Measurements from ENCODE around the gene UBE2O. TPM values are rescaled to one million over a fixed set of nuclear protein-coding genes. Genes with fewer than 3 reads are reported as not detected.
A peak's percentile ranks its signal among the peaks of the same experiment; 100 is the strongest.

UBE2O gene
- total and polyA plus RNA-seq, 7 donors = 6.2 to 26.3 (median 12.9) TPM

GRCh38 chr17:76432712-76433336 is 20.1 kb downstream of the UBE2O start:
- DNase-seq = no peak
- peaks cover 0 to 8% (median 5%) of the 10 kb centered on the region in 4 donors for H3K4me1 ChIP-seq
- H3K4me3 ChIP-seq = no peak overlapping the region
- H3K27me3 ChIP-seq = no peaks in the 10 kb centered on the region
- TF ChIP-seq EP300 (IDR thresholded peaks at IDR 0.05) = no peak
- no peak for TF ChIP-seq POLR2AphosphoS5 (IDR thresholded peaks at IDR 0.05)
- no peaks in the 10 kb centered on the region for H3K36me3 ChIP-seq
- no peak overlapping the region for H3K27ac ChIP-seq
- WGBS, 2 donors = 78 to 89% methylated on average over 3 of the region's 3 CpGs
- intact Hi-C loops (cut with DNase I) = no loop called here
- no peaks in the 10 kb centered on the region for H3K9me3 ChIP-seq

DNA sequence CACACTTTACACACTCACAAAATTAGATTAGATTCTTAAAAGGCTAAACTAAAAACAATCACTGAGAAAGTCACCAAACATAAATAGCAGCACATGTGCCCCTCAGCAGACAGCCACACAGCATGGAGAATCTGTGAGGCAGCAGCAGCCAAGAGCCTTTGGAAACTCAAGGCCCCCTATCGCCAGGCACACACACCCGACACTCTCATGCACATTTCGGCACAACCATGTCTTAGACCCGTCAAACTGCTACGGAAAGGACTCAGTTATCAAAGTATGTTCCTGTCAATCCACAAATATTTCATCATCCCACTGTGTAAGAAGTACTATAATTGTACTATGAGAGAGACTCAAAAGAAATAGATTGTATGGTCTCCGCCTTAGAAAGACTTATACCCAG is 20.9 kb downstream of the UBE2O start:
- 93 to 94% methylated on average over 6 of the region's 6 CpGs for WGBS, 2 donors
- Histone ChIP-seq H3K4me1 (peaks cover 0 to 17% (median 11%) of the 10 kb centered on the region in 4 donors), H3K4me3 (no peak overlapping the region), H3K27me3 (no peaks in the 10 kb centered on the region), H3K36me3 (no peaks in the 10 kb centered on the region), H3K9me3 (no peaks in the 10 kb centered on the region), H3K27ac (no peak overlapping the region)
- no peak for DNase-seq
- TF ChIP-seq, protein P1, sequence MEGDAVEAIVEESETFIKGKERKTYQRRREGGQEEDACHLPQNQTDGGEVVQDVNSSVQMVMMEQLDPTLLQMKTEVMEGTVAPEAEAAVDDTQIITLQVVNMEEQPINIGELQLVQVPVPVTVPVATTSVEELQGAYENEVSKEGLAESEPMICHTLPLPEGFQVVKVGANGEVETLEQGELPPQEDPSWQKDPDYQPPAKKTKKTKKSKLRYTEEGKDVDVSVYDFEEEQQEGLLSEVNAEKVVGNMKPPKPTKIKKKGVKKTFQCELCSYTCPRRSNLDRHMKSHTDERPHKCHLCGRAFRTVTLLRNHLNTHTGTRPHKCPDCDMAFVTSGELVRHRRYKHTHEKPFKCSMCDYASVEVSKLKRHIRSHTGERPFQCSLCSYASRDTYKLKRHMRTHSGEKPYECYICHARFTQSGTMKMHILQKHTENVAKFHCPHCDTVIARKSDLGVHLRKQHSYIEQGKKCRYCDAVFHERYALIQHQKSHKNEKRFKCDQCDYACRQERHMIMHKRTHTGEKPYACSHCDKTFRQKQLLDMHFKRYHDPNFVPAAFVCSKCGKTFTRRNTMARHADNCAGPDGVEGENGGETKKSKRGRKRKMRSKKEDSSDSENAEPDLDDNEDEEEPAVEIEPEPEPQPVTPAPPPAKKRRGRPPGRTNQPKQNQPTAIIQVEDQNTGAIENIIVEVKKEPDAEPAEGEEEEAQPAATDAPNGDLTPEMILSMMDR (IDR thresholded peaks at IDR 0.05) = no peak
- TF ChIP-seq POLR2AphosphoS5 (IDR thresholded peaks at IDR 0.05) (no peak), POLR2A (IDR thresholded peaks at IDR 0.05) (no peak), EP300 (IDR thresholded peaks at IDR 0.05) (no peak)
- intact Hi-C loops (cut with DNase I) = no loop called here

DNA sequence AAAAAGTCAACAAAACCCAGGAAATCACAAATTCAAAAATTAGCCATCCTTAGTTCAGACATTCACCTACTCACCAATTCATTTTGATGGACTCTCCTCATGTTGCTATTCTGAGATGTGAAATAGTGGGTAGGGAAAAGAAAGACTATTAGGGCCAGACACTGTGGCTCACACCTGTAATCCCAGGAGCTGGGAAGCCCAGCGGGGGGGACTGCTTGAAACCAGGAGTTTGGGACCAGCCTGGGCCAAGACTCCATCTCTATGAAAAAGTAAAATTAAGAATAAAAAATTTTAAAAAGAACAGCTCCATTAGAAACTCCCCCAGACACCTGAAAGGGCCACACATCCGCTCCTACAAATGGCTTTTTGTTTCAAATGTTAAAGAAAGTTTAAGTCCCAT is 21.4 kb downstream of the UBE2O start:
- Histone ChIP-seq H3K4me3 (no peak overlapping the region), H3K27me3 (no peaks in the 10 kb centered on the region), H3K27ac (no peak overlapping the region), H3K4me1 (peaks cover 0 to 18% (median 11%) of the 10 kb centered on the region in 4 donors), H3K9me3 (no peaks in the 10 kb centered on the region), H3K36me3 (no peaks in the 10 kb centered on the region)
- WGBS, 2 donors = 92 to 98% methylated on average over 2 of the region's 2 CpGs
- DNase-seq = no peak
- TF ChIP-seq POLR2A (IDR thresholded peaks at IDR 0.05) (no peak), EP300 (IDR thresholded peaks at IDR 0.05) (no peak), POLR2AphosphoS5 (IDR thresholded peaks at IDR 0.05) (no peak)
- TF ChIP-seq, protein P1 (IDR thresholded peaks at IDR 0.05) = no peak
- intact Hi-C loops (cut with DNase I) = no loop called here

GRCh38 chr17:76428511-76428910 is 24.4 kb downstream of the UBE2O start:
- DNase-seq = no peak
- Histone ChIP-seq H3K27me3 (no peaks in the 10 kb centered on the region), H3K4me3 (no peak overlapping the region), H3K9me3 (no peaks in the 10 kb centered on the region), H3K27ac (no peak overlapping the region), H3K36me3 (no peaks in the 10 kb centered on the region), H3K4me1 (peaks cover 0 to 18% (median 11%) of the 10 kb centered on the region in 4 donors)
- TF ChIP-seq EP300 (IDR thresholded peaks at IDR 0.05) (no peak), POLR2AphosphoS5 (IDR thresholded peaks at IDR 0.05) (no peak), POLR2A (IDR thresholded peaks at IDR 0.05) (no peak)
- TF ChIP-seq, protein P1 (IDR thresholded peaks at IDR 0.05) = no peak
- 98 to 100% methylated on average over 1 of the region's 1 CpG for WGBS, 2 donors
- intact Hi-C loops (cut with DNase I) = no loop called here

DNA sequence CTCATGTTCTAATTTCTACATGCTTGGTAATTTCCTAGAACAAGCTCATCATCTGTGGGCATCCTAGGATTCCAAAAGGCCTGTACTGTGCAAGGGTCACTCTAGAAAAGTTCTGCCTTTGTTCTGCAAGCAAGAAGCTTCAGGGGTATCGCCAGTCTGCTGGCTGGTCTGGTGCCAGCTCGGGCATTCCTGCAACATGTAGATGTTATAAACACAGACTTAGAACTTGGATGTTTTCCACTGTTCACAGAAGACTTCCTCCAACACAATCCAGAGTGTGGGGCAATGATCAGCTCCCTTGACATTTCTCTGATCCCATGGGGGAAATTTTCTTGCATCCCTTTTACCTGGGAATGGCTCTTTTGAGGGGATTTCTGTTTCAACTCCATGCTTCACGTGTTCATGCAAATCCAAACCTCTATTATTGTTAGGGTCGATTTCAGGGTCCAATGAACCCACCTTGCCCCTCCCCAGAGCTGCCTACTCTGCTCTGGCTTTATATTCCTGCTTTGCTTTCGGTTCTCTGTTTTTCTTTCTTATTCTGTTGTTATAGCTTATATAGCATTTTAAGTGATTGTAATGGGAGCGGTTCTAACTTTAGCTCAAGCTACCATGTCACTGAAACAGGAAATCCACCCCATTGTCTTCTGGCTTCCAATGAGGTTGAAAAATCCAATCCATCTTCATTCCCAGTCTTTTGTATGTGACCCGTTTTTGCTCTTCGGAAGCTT is 25.3 kb downstream of the UBE2O start:
- Histone ChIP-seq H3K4me3 (no peak overlapping the region), H3K36me3 (no peaks in the 10 kb centered on the region), H3K27ac (peak overlapping the region in 2 of 4 donors; percentile 18 to 30), H3K27me3 (no peaks in the 10 kb centered on the region), H3K9me3 (no peaks in the 10 kb centered on the region), H3K4me1 (peaks cover 0 to 18% (median 11%) of the 10 kb centered on the region in 4 donors)
- no peak for TF ChIP-seq POLR2A (IDR thresholded peaks at IDR 0.05)
- TF ChIP-seq, protein P1 (IDR thresholded peaks at IDR 0.05) = no peak
- no peak for TF ChIP-seq EP300 (IDR thresholded peaks at IDR 0.05)
- peak in 1 of 4 donors; percentile 8 for TF ChIP-seq POLR2AphosphoS5 (IDR thresholded peaks at IDR 0.05)
- DNase-seq = no peak
- 37 to 55% methylated on average over 8 of the region's 8 CpGs for WGBS, 2 donors
- intact Hi-C loops (cut with DNase I) = no loop called here
